GM19035 (cell line): ENCODE measurements around the gene FOXB1.

ENCODE experiments used
- ATAC-seq: cut with Tn5 transposase; IDR thresholded peaks from one replicate; pipeline ENCODE4 v1.9.1; 2021; ENCODE audit not compliant: unreplicated experiment

FOXB1 gene

DNA sequence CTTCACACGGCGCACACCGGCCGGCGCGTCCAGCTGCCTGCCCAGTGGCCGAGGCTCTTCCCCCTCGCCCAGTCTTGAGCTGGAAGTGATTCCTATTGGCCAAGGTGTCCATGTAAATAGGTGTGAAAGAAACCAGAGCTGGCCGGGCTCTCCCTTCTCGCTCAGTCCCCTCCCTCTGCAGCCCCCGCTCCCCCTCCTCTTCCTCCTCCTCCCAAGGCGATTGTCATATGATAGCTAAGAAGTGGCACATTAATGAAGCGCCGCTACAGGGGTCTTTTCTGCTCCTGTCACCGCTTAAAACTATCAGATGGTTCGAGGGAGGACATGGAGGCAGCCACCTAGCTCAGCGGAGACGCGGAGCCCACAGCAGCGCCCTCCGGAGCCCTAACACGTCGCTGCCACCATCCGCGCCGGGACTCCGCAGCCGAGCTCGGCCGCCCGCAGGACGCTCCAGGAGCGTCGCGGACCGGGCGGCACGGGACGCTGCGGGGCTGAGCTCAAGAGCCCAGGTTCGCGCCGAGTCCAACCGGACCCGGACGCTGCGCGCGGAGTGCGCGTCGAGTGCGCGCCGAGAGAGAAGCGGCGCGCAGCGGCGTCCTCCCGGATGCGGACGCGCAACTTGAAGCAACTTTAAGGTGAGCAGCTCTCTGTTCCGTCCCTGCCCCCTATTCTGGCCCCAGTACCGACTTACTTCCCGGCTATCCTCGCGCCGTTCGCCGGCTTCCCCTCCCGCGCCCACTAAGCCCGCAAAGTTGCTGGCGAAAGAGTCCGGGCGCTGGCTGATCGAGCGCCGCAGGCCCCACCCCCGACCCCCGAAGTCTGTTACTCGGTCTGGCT lies at the start of gene FOXB1:
TSS of gene FOXB1 (plus strand) at position 303 of the 837 bp plus-strand sequence. CDS start 653 bp downstream, outside the sequence.
- no peak for ATAC-seq

DNA sequence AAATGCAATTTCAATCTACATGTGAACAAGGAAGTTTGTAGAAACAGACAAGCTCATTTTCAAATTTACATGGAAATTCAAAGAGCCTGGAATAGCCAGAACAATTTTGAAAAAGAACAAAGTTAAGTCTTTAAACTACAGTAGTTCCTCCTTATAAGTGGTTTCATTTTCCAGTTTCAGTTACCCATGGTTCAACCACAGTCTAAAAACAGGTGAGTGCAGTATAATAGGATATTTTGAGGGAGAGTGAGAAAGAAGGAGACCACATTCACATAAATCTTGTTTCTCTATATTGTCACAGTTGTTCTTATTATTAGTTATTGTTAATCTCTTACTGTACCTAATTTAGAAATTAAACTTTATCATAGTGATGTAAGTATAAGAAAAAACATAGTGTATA lies 45.8 kb upstream of the FOXB1 start:
- no peak for ATAC-seq

DNA sequence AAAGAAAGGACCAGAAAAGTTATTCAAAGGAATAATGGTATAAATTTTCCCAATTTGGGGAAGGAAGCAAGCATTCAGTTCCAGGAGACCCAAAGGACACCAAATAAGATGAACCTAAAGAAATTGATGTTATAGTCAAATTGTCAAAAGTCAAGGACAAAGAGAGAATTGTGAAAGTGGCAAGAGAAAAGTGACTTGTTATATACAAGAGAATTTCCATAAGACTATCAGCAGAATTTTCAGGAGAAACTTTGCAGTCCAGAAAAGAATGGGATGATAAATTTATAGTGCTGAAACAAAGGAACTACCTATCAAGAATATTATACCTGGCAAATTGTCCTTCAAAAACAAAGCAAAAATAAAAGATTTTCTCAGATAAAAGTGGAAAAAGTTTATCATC lies 43.8 kb upstream of the FOXB1 start:
- ATAC-seq, result no peak

DNA sequence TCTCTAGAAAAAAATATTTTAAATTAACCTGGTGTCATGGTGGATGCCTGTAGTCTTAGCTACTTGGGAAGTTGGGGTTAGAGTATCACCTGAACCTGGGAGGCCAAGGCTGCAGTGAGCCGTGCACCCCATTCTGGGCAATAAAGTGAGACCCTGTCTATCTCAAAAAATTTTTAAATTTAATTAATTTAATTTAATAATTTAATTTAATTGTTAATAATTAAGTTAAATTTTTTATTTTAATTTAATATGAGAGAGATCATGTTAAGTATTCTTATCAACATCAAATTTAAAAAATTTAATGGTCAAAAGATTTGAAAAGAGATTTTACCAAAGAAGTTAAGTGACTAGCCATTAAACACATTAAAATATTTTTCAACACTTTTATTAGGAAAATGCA lies 40.8 kb upstream of the FOXB1 start:
- no peak for ATAC-seq

GRCh38 chr15:59963925-59964324 lies 40.2 kb upstream of the FOXB1 start:
- no peak for ATAC-seq

GRCh38 chr15:59965741-59966140 lies 38.4 kb upstream of the FOXB1 start:
- no peak for ATAC-seq

GRCh38 chr15:59966262-59966661 lies 37.8 kb upstream of the FOXB1 start:
- no peak for ATAC-seq

- no peak for ATAC-seq
Measured at GRCh38 chr15:59968314-59968713, 35.8 kb upstream of the FOXB1 start.

GRCh38 chr15:59972241-59972640 lies 31.9 kb upstream of the FOXB1 start:
- no peak for ATAC-seq

DNA sequence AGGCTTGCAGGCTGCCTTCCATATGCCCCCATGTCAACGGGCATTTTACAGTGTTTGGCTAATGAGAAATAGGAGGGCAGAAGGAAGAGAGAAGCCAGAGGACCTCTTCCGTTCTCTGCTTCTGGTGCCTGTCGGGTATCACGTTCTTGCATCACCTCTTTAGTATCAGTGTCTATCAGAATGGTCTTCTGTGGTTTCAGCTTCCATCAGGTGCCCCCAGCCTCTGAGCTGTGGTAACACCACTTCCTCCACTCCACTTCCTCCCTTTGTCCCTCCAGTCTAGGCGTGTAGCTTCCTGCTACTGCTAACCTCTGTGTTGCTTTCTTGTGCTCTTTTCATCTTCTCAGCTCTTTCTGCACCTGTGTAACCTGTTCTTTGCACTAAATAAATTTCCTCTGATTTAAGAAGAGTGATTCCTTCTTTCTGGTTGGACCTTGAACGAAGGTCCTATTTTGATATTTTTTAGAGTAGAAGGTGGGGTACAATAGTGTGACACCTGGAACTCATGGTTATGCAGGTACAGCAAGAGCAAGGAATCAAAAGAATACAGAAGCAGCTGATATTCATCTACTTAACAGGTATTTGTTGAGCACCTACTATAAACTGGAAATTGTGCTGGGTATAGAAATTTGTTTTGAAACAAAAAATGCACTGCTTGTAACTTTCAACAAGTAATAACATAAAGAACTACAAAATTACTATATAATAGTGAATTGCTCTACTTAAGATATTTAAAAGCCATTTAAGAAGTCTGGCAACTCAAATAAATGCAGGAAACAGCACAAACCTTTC lies 27.4 kb upstream of the FOXB1 start:
- no peak for ATAC-seq

GRCh38 chr15:59991834-59992233 lies 12.3 kb upstream of the FOXB1 start:
- no peak for ATAC-seq

GRCh38 chr15:59993041-59993750 lies 10.9 kb upstream of the FOXB1 start:
- no peak for ATAC-seq

DNA sequence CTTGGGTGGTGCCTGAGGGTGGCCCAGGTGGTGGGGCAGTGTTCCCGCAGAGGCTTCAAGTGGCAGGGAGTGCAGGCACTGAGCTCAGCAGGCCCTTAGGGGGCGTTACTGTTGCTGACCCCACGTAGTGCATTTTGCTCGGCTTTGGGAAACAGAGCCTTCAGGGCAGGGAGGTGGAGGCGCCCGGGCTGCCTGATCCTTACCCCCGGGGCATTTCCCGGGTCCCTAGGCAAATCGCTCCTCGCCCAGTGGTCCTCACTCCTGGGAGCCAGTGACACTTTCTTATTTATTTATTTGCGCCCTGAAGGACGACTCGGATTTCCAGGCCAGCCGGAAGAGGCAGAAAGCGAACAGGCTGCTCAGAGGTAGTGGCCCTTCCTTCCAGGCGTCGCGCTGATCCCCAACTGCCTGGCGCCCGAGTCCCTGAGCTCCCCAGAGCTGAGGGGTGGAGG lies 10.1 kb upstream of the FOXB1 start:
- no peak for ATAC-seq

DNA sequence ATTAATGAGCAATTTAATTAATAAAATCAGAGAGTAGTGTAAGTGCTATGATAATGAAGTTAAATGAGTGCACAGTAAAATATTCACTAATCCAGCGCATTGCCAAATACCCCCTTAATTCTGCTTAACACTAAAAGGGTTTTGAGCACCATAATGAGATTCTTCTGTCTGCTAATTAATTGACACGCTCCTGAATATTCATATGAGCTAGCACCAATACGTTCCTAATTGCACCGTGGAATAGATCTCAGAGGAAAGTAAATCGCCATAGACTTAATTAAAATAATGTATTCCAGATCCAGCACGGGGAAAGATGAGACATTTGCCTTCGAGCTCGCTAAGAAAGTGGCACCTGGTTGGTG lies 9.6 kb upstream of the FOXB1 start:
- no peak for ATAC-seq

DNA sequence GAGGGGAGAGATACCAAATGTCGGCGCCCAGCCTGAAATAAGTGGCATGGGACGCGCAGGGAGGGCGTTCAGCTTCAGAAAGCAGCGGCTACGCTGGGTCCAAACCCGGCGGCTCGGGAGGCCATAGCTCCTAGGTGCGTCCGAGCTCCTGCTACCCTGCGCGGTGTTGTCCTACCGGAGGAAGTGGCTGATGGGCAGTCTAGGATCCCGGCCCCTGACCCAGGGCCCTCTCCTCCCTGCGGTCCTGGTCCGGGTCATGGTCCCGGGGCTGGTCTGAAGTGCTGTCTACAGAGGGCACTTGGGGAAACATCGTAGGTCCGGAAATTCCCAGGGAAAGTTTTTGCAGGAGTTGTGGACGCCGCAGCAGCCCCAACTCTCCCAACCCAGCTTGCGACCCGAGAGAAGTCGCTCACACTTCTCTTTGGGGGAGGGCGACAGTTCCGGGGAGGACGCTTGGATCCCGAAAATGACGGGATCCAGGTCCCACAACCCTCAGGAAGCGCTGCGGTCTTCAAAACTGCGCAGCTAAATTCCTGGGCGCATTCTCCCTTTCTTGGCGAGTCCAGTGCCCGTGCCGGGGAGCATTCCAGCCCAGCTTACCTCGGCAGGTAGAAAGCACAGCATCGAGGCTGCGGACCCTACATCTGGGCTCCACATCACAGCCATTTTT lies 9.1 kb upstream of the FOXB1 start:
- ATAC-seq, result no peak

- ATAC-seq, result no peak
Measured at GRCh38 chr15:59995568-59996297, 8.4 kb upstream of the FOXB1 start.

- no peak for ATAC-seq
Measured at GRCh38 chr15:59996298-59997041, 7.6 kb upstream of the FOXB1 start.

DNA sequence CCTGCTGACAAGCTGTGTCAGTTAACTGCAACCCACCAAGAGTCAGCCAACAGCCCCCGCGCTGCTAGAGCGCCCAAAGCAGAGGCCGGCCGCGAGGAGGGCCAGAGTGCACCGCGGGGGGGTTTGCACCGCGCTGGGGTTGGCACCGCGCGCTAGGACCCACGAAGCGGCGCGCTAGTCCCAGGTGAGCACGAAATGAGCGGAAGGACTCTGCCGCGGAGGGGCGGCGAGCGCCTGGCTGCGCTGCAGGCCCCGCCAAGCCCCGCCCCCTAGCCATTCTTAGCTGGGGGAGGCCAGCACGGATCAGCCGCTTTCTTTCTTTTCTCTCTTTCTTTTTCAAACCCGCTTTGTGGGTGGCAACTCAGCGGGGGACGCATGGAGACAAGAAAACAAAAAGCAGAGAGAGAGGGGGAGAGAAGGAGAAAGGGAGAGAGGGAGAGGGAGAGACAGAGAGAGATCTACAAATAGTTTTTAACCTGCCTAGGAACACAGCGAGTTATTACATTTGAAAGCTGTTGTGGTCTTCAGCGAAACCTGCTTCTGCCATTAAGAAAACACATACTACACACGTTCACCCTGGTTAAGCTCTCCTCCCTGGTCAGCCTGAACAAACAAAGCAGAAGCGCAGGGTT lies 6.9 kb upstream of the FOXB1 start:
- ATAC-seq, result peak; percentile 94

DNA sequence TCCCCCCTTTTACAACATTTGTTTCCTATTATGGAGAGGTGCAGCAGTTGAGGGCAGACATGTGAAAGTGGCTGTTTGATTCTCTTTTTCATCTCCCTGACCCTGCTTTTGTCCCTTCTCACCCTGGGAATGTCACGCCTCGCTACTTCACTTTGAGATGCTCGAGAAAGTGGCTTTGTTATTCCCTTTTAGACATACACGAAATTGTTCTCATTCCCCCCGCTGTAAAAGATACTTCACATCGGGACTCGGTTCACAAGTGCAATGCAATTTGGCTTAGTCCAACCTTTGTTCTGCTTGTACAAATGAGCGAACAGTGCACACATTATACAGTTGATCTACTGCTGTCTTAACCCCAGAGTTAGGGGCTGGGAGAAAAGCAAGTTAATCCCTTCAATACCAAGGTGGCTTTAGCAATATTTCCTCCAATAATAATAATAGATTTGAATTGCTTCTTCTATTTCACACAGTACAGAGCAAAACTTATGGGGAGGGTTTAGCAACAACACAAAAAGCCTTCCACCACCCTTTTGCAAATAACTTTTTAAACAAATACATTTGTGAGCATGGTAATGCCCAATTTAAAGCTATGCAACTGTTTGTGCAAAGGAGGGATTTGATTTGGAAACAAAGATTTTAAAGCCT lies 5.7 kb upstream of the FOXB1 start:
- ATAC-seq, result no peak
